ENCODE results near the gene B3GAT1.
"Not testable (repeated sequence)": the region's sequence is repeated elsewhere in the genome, so short reads cannot be mapped to it uniquely, and the experiment has no call there.

Gene B3GAT1, protein sequence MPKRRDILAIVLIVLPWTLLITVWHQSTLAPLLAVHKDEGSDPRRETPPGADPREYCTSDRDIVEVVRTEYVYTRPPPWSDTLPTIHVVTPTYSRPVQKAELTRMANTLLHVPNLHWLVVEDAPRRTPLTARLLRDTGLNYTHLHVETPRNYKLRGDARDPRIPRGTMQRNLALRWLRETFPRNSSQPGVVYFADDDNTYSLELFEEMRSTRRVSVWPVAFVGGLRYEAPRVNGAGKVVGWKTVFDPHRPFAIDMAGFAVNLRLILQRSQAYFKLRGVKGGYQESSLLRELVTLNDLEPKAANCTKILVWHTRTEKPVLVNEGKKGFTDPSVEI

DNA sequence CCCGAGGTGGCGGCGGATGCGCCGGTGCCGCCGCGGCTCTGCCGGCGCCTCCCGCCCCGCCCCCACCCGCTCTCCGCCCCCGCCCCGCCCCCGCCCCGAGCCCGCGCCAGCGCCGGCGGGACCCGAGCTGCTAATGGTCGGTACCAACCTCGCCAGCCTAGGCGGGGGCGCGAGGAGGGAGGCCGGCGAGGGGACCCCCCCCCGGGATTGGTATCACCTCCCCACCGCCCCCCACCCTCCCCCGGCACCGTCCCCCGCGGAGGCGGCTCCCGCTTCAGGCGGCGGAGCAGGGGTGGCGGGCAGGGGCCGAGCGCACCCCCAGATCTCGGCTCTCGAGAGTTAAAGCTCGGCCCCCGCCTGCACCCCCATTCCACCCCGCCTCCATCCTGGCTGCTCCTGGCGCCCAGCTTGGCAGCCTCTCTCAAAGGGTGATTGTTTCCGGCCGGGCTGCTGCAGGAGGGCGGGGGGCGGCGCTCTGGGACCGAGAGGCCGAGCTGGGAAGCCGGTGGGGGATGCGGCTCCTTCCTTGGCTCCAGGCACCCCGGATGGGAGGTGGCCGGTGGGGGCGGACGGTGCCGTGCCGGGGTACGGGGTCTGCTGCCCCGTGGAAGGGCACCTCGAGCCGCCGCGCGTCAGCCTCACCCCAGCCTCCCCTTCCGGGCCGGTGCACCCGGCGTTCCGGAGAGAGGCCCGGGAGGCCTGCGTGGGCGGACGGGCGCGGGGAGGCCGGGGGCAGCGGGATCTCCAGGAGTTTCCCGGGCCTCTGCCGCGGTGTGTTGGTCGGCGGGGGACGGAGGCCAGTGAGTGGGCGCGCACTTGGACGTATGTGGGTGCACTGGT, at the start of gene B3GAT1:
TSS of gene B3GAT1 (minus strand) at position 40 of the 840 bp plus-strand sequence. CDS start 24,583 bp downstream, outside the sequence.
- no peak for DNase-seq (ENCODE audit: low read depth)

DNA sequence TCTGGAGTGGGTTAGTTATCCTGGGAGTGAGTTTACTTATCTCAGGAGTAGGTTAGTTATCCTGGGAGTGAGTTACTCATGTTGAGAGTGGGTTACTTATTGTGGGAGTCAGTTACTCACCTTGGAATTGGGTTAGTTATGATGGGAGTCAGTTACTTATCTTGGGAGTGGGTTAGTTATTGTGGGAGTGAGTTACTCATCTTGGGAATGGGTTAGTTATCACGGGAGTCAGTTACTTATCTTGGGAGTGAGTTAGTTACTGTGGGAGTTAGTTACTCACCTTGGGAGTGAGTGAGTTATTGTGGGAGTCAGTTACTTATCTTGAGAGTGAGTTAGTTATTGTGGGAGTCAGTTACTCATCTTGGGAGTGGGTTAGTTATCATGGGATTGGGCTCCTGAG, 49.6 kb upstream of the B3GAT1 start:
- no peak for DNase-seq (ENCODE audit: low read depth)

DNA sequence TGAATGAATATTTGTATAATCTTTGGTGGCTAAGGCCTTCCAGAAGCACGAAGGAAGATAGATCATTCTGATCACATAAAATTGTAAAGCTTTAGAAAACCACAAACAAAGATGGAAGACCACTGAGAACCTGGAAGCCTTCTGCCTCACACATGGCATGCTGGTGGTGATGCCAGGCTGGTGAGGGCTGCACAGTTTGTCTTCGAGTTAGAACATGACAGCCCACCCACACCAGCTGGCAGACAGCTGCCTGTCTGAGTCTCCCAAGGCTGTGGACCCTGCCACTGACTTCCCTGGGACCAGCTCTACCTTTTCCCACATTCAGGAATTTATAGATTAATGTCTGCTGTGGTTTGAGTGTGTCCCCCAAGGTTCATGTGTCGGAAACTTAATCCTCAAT, 48.8 kb upstream of the B3GAT1 start:
- DNase-seq (ENCODE audit: low read depth): no peak

DNA sequence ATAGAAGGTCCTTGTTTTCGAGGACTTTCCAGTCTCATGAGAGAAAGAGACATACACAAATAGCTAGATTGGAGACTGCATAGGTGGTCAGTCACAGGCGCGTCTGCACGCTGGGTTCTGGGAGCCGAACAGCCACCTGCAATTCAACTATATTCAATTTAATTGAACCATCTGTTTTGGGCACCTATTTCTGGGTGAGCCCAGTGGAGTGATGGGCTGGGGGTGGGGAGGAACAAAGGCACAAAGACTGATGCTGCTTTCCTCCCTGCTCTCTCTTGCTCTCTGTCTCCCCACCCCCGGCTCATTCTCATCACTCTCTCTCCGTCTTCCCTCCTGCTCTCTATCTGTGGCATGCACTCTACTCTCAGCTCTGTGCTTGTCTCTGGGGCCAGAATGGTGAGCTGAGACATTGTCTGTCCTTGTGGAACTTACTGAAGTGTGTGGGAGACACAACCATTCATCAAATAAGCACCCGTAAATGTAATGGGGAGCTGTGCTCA, 48.1 kb upstream of the B3GAT1 start:
- no peak for DNase-seq (ENCODE audit: low read depth)

DNA sequence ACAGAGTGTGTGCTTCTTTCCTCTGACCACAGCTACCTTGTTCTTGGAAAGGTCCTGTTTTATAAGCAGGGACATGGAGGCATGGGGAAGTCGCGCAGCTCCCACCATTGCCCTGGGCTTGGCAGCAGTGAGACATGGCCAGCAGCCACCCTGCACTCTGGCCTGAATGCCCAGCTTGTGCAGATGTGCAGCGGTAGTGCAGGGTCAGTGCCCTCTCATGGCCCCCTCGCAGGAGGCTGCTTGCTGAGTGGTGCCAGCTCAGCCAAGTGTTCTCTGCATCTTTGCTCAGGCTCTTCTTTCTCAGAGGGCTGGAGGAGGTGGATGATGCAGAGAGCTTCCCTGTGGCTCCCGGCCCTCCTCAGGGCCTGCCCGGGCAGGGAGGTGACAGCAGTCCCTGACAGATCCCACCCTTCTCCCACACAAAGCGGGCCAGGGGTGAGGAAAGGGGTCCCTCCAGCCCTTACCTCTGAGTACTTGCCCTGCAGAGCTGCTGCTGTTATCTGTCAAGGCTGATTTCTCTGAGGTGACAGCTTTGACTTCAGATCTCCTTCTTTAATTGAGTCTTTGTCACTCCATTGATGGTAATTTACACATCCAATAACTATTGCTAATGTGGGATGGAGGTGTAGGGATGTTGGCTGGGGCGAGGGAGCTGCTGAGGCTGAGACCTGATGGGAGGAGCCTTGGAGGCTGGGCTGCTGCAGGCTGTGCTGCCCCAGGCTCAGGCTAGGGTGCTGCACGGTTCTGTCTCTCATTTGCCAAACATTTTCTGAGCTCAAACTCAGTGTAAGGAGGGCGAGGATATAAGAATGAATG, 47.4 kb upstream of the B3GAT1 start:
- no peak for DNase-seq (ENCODE audit: low read depth)

DNA sequence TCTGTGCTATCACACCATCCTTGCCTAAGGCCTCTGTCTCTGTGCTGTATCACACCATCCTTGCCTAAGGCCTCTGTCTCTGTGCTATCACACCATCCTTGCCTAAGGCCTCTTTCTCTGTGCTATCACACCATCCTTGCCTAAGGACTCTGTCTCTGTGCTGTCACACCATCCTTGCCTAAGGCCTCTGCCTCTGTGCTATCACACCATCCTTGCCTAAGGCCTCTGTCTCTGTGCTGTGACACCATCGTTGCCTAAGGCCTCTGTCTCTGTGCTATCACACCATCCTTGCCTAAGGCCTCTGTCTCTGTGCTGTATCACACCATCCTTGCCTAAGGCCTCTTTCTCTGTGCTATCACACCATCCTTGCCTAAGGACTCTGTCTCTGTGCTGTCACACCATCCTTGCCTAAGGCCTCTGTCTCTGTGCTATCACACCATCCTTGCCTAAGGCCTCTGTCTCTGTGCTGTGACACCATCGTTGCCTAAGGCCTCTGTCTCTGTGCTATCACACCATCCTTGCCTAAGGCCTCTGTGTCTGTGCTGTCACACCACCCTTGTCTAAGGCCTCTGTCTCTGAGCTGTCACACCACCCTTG, 45.5 kb upstream of the B3GAT1 start:
- DNase-seq (ENCODE audit: low read depth): not testable (repeated sequence)

DNA sequence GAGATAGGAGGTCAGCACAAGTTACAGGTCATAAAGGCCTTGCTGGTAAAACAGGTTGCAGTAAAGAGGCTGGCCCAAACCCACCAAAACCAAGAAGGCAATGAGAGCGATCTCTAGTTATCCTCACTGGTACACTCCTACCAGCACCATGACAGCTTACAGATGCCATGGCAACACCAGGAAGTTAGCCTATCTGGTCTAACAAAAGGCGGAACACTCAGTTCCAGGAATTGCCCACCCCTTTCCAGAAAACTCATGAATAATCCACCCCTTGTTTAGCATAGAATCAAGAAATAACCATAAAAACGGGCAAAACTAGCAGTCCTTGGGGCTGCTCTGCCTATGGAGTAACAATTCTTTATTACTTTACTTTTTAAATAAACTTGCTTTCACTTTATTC, 43.5 kb upstream of the B3GAT1 start:
- no peak for DNase-seq (ENCODE audit: low read depth)

DNA sequence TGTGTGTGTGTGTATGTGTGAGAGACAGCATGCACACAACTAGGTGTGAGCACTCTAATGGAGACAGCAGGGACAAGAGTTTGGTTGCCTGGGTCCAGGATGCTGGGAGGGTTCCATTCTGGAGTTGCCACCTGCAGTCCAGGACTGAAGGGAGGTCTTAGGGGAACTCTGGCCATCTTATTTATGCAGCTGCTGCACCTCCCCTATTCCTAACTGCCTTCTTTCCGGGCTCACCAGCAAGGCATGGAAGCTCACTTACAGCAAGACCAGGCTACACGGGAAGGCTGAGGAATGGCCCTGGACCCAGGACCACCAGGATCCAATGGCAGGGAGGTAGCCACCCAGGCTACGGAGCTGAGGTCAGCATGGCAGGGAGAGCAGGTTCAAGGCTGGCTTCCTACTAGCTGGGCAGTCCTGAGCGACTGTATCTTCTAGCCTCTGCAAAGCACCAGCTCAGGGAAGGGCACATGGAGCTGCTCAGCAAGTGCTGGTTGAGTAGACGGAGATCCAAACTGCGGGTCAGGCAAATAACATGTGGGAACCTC, 42.2 kb upstream of the B3GAT1 start:
- no peak for DNase-seq (ENCODE audit: low read depth)

DNA sequence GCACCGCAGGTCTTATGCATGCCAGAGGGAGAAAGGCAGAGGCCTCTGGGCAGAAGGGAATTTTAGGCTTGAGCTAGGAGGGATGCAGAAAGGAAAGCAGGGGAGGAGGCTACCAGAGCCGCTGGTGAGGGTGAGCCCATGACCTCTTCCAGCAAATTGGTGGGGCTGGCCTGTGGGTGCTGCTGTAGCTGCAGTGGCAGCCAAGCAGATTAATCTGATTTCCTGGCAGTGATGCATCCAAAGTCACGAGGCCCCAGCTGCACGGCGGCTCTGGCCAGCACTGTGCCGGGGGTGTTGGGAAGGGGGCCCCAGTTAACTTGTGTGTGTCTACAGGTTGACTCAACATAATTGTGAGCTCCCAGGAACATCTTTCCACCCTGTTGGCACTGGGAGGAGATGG, 41.4 kb upstream of the B3GAT1 start:
- no peak for DNase-seq (ENCODE audit: low read depth)

DNA sequence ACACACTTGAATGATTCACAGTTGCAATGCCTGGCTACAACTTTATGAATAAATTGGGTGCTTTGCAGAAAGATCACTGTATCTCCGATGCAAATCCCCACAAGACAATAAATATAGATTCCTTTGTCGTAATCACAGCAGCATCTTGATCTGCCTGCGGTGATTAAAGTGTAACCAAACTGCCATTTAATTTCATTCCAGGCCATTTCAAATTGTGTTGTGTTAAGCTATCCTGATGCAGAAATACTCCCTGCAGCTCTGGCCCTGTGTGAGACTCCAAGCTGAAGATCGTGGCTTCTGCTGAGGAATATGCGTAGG, 40.8 kb upstream of the B3GAT1 start:
- DNase-seq (ENCODE audit: low read depth): no peak

DNA sequence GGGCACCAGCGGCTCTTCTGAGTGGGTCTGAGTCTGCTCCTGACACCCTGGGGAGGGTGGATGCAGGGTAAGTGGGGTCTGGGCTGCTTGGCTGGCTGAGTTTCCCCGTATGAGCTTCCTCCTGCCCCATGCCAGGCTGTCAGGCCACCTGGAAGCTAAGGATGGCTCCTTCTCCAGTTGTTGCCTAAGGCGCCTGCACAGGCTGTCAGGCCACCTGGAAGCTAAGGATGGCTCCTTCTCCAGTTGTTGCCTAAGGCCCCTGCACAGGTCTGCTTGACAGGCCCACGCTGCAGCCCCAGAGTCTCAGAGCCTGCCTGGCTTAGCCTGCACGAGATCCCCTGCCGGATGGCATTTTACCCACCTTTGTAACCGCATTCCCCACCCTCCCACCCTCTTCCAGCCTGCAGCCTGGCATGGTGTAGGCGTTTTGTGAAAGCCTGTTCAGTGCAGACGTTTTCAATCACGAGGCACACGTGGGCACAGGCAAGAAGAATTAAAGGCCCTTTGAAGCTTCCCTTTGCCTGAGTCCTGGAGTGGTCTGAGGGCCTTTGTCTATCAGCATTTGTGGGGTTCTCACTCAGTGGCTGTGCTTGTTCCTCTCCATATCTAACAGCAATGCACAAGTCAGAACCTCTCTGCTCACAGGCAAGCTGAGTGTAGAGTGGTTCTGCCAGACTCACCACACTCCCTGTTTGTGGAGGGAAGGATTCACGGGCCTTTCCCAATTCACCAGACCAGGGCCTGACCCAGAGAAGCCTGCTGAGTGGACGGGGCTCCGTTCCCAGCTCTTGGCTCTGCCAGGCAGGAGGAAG, 40.2 kb upstream of the B3GAT1 start:
- DNase-seq (ENCODE audit: low read depth): no peak

DNA sequence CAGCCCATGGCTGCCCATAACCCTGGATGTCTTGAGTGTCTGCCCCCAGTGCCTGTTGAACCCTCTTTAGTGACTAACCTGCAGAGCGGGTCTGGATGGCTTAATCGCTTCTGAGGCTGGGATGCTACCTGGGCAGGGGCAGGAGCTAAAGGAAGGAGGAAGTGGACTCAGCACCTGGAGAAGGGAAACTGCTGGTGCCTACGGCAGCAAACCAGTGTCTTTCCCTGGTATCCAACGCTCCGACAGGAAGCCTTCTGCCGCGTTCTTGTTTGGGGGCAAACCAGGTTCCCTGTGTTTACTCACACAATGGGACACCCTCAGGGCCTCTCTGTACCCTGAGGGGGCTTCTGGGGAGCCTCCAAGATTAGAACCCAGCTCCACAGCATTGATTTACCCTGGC, 38.1 kb upstream of the B3GAT1 start:
- no peak for DNase-seq (ENCODE audit: low read depth)

DNA sequence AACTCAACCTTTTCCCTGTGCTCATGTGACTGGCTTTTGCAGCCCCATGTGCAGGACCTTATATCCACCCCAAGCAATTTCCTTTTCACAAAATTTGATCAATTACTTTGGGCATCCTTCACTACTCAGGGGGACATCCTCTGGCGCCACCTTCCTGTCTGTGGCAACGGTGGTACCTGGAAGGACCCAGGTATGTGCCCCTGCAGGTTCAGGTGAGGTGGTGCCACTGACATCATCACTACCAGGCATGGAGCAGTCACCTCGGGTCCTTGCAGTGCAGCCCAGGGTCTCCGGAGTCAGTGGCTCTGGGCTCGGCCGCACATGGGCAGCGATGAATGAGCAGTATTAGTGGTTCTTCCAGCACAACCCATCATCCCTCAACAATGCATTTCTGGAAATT, 37.7 kb upstream of the B3GAT1 start:
- no peak for DNase-seq (ENCODE audit: low read depth)

DNA sequence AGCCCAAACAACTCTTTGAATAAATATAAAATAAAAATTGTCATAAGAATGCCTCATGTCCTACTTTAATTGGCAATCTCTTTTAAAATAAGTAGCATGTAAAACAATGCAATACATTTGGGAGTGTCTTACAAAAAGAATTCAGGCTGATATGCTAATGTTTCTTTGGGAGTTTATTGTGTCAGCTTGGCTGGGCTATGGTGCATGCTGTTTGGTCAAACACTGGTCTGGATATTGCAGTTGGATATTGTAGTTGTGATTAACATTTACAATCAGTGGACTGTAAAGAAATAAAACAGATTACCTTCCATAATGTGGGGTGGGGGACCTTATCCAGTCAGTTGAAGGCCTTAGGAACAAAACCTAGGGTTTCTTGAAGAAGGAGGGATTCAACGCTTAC, 37.0 kb upstream of the B3GAT1 start:
- no peak for DNase-seq (ENCODE audit: low read depth)

DNA sequence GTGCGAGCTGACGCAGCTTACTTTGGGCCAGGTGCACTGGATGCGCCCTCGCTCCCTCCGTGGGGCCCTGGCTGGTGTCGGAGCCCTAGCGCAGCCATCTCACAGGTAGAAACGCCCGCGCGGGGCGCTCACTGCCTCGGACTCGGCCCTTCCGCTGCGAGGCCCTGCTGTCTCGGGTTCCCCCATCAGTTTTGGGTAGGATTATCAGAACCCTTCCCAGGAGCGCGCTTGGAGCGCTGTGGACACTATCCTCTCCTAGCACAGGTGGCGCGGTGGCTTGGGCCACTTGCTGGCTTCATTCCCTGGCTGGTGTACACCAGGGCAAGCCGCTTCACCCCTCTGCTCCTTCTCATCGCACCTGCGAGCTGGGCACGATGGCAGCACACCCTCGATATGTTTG, 35.7 kb upstream of the B3GAT1 start:
- DNase-seq (ENCODE audit: low read depth): no peak

DNA sequence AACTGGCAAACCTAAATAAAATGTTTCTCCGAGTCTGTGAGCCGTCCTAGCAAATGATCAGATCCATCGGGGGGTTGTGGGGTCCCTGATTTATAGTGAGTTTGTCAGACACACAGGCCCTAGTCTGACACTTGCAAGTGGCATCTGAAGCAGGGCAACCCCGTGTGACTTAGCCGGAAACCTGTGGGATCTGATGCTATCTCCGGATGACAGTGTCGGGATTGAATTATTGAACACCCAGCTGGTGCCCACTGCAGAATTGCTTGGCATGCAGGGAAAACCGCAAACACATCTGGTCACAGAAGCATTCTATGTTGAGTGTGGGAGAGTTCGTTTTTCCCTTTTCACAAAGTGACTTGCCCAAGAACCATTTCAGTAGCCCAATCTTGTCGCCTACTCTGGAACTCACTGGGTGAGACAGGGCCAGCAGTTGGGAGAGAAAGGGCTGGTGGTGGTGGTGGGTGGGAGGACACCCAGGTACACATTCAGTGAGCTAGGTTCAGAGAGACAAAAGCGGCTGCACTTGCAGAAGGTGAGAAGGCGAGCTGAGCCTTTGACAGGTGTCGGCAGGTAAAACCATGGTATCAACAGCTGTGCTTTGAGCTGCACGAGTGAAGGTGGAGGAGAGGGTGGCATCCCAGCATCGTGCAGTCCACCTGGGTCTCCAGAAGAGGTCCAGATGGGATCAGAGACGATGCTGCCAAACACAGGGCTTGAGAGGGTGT, 33.7 kb upstream of the B3GAT1 start:
- DNase-seq (ENCODE audit: low read depth): no peak

DNA sequence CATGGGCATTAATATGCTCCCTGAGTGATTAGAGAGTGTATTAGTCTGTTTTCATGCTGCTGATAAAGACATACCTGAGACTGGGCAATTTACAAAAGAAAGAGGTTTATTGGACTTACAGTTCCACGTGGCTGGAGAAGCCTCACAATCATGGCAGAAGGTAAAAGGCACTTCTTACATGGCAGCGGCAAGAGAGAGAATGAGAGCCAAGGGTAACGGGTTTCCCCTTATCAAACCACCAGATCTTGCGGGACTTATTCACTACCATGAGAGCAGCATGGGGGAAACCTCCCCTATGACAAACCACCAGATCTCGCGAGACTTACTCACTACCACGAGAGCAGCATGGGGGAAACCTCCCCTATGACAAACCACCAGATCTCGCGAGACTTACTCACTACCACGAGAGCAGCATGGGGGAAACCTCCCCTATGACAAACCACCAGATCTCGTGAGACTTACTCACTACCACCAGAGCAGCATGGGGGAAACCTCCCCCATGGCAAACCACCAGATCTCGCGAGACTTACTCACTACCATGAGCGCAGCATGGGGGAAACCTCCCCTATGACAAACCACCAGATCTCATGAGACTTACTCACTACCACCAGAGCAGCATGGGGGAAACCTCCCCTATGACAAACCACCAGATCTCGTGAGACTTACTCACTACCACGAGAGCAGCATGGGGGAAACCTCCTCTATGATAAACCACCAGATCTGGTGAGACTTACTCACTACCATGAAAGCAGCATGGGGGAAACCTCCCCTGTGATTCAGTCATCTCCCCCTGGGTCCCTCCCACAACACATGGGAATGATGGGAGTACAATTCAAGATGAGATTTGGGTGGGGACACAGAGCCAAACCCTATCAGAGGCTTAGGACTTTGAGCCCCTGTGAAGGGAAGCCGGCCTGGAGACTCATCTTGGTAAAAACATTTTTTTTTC, 32.4 kb upstream of the B3GAT1 start:
- DNase-seq (ENCODE audit: low read depth): not testable (repeated sequence)

DNA sequence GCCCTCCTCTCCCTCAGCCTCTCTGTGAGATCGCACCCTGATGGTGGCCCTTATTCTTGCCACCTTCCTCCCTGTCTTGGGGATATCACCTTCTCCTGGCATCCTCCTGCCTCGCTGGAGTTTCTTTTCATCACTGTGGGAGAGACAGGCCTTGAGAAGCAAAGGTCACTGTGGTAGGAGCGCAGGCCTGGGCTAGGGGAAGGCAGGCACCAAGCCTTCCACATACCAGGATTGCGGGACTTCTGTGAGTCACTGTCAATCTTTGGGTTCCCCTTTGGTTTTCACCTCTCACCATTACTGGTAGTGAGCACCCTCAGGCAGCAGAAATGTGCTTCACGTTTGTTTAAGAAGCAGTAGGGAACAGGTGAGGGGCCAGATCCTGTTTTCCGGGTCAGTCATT, 31.2 kb upstream of the B3GAT1 start:
- DNase-seq (ENCODE audit: low read depth): no peak

DNA sequence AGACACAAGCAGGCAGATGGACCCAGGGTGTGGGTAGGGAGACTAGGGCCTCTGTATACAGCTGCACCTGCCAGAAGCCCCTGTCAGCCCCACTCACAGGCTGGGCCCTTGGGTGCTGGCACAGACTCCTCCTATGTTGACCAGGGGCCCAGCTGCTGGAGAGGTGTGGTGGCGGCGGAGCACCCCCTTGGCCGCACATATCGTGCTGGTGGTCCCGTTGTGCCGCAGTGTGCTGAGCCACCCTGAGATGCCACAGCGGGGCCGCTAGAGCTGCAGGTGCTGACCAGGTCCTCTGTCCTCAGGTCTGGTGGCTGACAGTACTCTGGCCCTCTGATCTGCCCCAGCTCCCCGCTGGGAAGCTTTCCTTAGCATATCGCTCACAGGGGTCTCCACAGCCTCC, 30.2 kb upstream of the B3GAT1 start:
- DNase-seq (ENCODE audit: low read depth): no peak
